Amniotic epithelial cell (primary cell): ENCODE results near the gene ST3GAL3.
"Not testable (repeated sequence)": the region's sequence is repeated elsewhere in the genome, so short reads cannot be mapped to it uniquely, and the experiment has no call there.

ENCODE experiments used
- DNase-seq: peaks from one replicate; pipeline ENCODE4 v3.0.0-alpha.2; 2010; ENCODE audit warnings: low read depth

The ST3GAL3 gene

DNA sequence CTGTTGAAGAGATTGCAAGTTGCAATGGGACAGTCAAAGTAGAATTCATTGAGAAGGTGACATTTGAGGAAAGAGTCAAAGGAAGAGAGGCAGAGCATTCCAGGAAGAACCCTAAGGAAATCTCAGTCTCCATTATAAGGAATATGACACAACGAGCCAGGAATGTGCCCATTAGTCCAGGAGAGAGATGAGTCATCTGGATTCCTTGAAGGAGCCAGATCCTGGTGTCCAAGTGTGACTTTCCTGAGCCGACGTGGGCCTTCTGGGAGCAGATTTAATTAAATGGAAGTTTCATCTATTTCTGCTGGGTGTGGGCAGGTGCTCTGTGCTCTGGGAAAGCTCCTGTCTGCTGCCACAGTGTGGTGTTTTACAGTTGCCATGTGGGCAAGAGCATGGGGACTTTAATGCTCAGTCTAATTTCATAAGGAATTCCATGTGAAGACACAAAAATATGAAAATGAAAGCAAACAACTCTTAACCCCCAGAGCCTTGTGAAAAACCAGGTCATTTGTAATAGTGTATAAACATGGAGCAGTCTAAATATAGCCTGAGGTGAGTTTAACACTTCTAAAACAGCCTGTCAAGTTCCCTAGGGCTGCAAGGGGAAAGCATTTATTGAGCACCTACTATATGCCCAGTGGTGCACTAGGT is 114.8 kb downstream of the ST3GAL3 start:
- DNase-seq, result peak; percentile 85

- DNase-seq, result no peak
Measured at GRCh38 chr1:43824795-43825194, 117.5 kb downstream of the ST3GAL3 start.

GRCh38 chr1:43828574-43828973 is 121.2 kb downstream of the ST3GAL3 start:
- DNase-seq, result no peak

DNA sequence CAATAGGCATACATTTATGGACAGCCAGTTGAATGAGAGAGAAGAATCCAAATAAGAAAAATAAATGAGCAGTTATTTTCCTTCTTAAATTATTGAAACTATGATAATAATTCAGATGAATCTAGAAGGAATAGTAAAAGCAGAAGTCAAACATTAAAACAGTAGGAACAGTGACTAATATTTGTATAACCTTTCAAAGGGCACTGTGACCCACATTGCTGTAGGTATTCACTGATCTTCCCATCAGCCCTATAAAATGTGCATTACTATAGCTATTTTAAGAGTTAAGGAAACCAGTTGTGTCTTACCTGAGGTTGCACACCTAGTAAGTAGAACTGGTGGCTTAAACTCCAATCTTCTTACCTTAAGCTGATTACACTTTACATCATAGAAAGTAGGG is 123.5 kb downstream of the ST3GAL3 start:
- no peak for DNase-seq

DNA sequence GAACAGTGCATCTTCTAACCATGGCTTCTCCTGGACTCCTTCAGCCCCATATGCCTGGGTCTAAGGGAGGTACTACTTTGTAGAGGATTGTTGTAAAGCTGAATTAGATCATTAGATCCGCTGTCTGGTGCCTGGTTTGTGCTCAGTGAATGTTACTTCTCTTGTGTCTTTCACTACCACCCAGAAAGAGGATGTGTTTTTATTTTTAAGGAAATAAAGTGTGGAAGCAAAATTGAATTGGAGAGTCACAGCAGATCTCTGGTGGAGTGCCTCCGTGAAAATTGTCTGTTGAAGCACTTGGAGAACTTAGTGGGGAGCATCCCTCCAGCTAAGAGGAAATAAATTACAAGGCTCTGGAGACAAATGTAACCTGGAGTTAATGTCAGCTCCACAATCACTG is 124.5 kb downstream of the ST3GAL3 start:
- DNase-seq, result no peak

GRCh38 chr1:43832255-43832654 is 124.9 kb downstream of the ST3GAL3 start:
- DNase-seq, result no peak

- no peak for DNase-seq
Measured at GRCh38 chr1:43832998-43833397, 125.7 kb downstream of the ST3GAL3 start.

GRCh38 chr1:43833902-43834279 is 126.6 kb downstream of the ST3GAL3 start:
- DNase-seq, result not testable (repeated sequence)

GRCh38 chr1:43834280-43835081 is 127.1 kb downstream of the ST3GAL3 start:
- DNase-seq, result peak; percentile 29

DNA sequence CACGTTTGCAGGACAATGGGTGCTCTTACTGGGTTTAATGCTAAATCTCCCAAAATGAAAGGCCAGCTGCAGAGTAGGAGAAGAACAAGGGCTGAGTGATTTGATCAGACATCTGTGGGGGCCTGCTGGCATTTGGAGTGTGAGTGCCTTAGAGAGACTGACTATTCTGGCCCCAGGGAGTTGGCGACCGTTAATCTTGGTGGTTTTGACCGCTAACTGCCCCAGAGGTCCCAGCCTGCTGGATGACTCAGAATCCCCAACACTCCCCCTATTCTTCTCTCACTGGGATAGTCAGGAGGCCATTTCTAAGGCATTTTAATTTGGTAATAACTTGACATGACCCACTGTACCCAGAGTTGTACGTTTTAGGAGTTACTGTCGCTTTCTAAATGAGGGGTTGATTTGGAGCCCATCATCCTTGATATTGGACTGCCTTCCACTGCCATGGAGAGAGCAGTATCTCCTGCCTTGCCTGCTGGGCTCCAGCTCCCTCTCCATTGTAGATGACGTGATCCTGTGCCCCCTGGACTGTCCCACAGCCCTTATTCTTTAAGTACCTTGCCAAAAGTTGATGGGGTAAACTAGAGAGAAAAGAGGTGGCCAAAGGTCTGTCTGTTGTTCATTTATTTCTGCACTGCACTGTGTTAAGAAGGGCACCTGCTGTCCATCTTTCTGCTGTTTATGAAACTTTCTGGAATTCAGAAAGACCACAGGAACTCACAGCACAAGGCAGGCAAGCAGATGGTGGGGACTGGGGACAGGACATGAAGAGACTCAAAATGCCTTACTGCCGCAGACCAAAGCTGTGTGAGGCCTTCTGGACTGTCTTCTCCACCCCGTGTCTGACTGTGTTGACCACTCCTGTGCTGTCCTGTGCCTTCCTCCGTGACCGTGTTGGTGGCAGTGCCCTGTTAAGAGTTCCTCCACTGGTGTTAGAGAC is 128.0 kb downstream of the ST3GAL3 start:
- DNase-seq, result peak; percentile 85

DNA sequence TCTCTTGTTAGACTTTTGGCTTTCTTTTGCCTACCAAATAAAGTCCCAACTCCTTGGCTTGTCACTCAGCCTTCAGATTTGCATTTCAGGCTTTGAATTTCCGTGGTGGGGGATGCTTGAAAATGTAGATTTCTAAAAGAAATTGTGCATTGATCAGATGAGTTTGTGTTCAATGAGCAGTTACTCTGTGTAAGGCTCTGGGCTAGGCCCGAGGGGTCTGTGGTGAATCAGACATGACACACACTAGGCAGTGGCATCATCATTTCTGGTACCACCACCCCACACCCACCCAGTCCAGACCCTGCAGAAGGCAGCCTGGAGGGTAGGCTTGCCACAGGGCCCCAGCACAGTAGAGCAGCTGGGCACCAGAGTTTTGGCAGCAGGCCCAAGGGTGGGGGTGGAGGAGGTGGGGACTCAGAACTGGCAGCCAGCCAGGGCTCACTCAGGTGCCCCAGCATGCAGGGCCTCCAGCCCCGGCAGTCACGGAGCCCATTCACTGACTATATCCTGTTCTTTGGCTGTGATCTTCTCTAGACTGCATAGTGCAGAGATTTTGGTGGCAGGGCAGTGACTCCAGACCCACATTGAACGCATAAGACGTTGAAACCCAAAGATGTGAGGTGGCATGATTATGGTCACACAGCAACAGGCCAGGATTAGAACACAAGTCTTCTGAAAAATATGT is 129.1 kb downstream of the ST3GAL3 start:
- peak; percentile 16 for DNase-seq

DNA sequence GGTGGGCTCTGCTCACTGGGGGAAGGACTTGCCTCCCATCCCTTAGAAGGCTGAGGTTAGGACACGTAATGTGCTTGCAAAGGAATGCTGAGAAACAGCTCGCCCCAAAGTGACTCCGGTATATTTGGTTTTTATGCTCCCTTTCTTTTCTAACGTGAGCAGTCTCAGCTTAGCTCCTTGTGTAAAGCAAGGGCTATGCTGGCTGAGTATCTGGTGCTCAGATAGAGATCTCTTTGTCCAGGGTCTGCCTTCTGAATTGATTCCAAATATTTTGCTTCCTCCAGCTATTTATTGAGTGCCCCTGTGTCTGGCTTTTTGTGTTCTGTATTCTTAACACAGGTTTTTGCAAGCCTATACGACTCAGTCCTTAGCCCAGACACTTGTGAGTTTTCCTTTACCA is 131.7 kb downstream of the ST3GAL3 start:
- DNase-seq, result no peak

DNA sequence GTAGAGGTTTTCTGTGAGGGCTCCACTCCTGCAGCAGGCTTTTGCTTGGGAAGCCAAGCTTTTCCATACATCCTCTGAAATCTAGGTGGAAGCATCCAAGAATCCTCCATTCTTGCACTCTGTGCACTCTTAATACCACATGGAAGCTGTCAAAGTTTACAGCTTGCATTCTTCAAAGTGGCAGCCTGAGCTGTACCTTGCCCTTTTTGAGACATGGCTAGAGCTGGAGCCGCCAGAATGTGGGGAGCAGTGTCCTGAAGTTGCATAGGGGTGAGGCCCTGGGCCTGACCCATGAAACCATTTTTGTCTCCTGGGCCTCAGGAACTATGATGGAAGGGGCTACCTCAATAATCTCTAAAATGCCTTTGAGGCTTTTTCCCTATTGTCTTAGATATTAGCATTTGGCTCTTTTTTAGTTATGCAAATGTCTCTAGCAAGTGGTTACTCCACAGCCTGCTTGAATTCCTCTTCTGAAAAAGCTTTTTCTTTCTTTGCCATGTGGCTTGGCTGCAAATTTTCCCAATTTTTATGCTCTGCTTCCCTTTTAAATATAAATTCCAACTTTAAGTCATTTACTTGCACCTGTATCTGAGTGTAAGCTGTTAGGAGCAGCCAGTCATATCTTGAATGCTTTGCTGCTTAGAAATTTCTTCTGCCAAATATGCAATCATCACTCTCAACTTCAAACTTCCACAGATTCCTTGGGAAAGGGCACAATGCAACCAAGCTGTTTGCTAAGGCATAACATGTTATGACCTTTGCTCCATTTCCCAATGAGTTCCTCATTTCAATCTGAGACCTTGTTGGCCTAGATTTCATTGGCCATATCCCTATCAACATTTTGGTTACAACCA is 134.2 kb downstream of the ST3GAL3 start:
- DNase-seq, result no peak

DNA sequence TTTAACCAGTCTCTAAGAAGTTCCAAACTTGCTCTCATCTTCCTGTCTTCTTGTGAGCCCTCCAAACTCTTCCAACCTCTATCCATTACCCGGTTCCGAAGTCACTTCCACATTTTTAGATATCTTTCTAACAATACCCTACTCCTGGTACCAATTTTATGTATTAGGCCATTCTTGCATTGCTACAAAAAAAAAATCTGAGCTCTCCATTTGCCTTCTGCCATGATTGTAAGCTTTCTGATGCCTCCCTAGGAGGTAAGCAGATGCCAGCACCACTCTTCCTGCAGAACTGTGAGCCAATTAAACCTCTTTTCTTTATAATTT is 134.8 kb downstream of the ST3GAL3 start:
- no peak for DNase-seq

- no peak for DNase-seq
Measured at GRCh38 chr1:43843684-43844083, 136.3 kb downstream of the ST3GAL3 start.

- peak; percentile 45 for DNase-seq
Measured at GRCh38 chr1:43844114-43844513, 136.8 kb downstream of the ST3GAL3 start.

- DNase-seq, result peak; percentile 7
Measured at GRCh38 chr1:43847290-43847689, 140.0 kb downstream of the ST3GAL3 start.

DNA sequence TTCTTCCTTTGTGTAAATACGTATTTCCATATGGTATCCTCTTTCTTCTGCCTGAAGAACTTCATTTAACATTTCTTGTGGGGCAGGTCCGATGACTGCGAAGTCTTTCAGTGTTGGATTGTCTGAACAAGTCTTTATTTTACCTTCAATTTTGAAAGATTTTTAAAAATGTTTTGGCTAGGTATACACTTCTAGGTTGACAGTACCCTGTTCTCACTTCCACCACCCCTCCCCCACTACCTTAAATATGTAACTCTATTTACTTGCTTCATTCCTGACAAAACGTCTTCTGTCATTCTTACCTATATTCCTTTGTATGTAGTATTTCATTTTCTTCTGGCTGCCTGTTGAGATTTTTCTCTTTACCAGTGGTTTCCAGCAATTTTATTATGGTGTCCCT is 140.5 kb downstream of the ST3GAL3 start:
- DNase-seq, result no peak

GRCh38 chr1:43849670-43850069 is 142.3 kb downstream of the ST3GAL3 start:
- no peak for DNase-seq

GRCh38 chr1:43850591-43851233 is 143.4 kb downstream of the ST3GAL3 start:
- DNase-seq, result no peak
